H1 (cell line): Measurements from ENCODE around the gene MOB3B.

ENCODE experiments used
- BRCA1 ChIP-seq: IDR thresholded peaks from 2 replicates; pipeline ENCODE4 v1.6.1; 2012; ENCODE audit warnings: low read depth, low read length, improper control_type of control experiment
- CEBPB ChIP-seq: IDR thresholded peaks from 2 replicates; pipeline ENCODE4 v1.6.1; 2012; ENCODE audit warnings: low read depth, low read length
- CTCF ChIP-seq, 3 experiments: IDR thresholded peaks; 1 replicate in 2 of 3; 2 replicates in 1 of 3; pipeline versions ENCODE4 v1.5.1 to v1.6.1; 2011; ENCODE audit warnings: low read length in 3 of 3, mild to moderate bottlenecking in 3 of 3, inconsistent platforms in 2 of 3, low read depth in 1 of 3, moderate library complexity in 1 of 3; ENCODE audit not compliant: insufficient read depth in 1 of 3; ENCODE audit errors: control extremely low read depth in 1 of 3
- EP300 ChIP-seq, 2 experiments: IDR thresholded peaks; 1 replicate in 1 of 2; 2 replicates in 1 of 2; pipeline ENCODE4 v1.6.1; 2011 to 2012; ENCODE audit warnings: low read depth in 2 of 2, low read length in 2 of 2, mild to moderate bottlenecking in 2 of 2, borderline replicate concordance in 1 of 2, inconsistent platforms in 1 of 2, moderate library complexity in 1 of 2
- EZH2 ChIP-seq: fragments of 200-600 bp; sonication (generic); IDR thresholded peaks from 2 replicates; pipeline ENCODE4 v1.7.1; 2012; ENCODE audit warnings: low read depth, mild to moderate bottlenecking, moderate library complexity, low read length, inconsistent platforms; ENCODE audit not compliant: severe bottlenecking
- FOSL1 ChIP-seq: IDR thresholded peaks from 2 replicates; pipeline ENCODE4 v1.6.1; 2011; ENCODE audit warnings: mild to moderate bottlenecking, low read depth, low read length, moderate library complexity; ENCODE audit not compliant: insufficient read depth
- POLR2A ChIP-seq, 2 experiments: IDR thresholded peaks; 1 replicate in 1 of 2; 2 replicates in 1 of 2; pipeline ENCODE4 v1.6.1; 2011; ENCODE audit warnings: low read depth in 2 of 2, low read length in 2 of 2, mild to moderate bottlenecking in 2 of 2; ENCODE audit errors: control extremely low read depth in 1 of 2
- RNF2 ChIP-seq: fragments of 200-900, 300-1000 bp; sonication (generic); IDR thresholded peaks from 2 replicates; pipeline ENCODE4 v1.7.1; 2016; ENCODE audit warnings: borderline replicate concordance, low read depth, mild to moderate bottlenecking, antibody characterized with exemption, low read length; ENCODE audit not compliant: poor library complexity, severe bottlenecking; ENCODE audit errors: missing control alignments
- SIX5 ChIP-seq: IDR thresholded peaks from 2 replicates; pipeline ENCODE4 v1.6.1; 2011; ENCODE audit warnings: mild to moderate bottlenecking, low read depth, low read length
- SP1 ChIP-seq: IDR thresholded peaks from 2 replicates; pipeline ENCODE4 v1.6.1; 2011; ENCODE audit warnings: low read depth, low read length
- YY1 ChIP-seq: IDR thresholded peaks from 2 replicates; pipeline ENCODE4 v1.6.1; 2011; ENCODE audit warnings: low read depth, mild to moderate bottlenecking, low read length
- ZNF274 ChIP-seq: IDR thresholded peaks from 2 replicates; pipeline ENCODE4 v1.7.0; 2012; ENCODE audit warnings: low read length, borderline replicate concordance; ENCODE audit errors: extremely low read depth

GRCh38 chr9:27337833-27338526 is 191.6 kb downstream of the MOB3B start:
- TF ChIP-seq CTCF (IDR thresholded peaks at IDR 0.05; ENCODE audit: control extremely low read depth in 1 of 3, insufficient read depth in 1 of 3, low read depth in 1 of 3, low read length in 3 of 3) = no peak
- no peak for TF ChIP-seq POLR2A (IDR thresholded peaks at IDR 0.05; ENCODE audit: control extremely low read depth in 1 of 2, low read depth in 2 of 2, low read length in 2 of 2)
- no peak for TF ChIP-seq BRCA1
- TF ChIP-seq ZNF274 = no peak
- TF ChIP-seq RNF2 = no peak
- TF ChIP-seq SIX5 = no peak
- no peak for TF ChIP-seq EZH2
- TF ChIP-seq YY1 = no peak
- TF ChIP-seq FOSL1 = no peak
- TF ChIP-seq SP1 = no peak
- no peak for TF ChIP-seq CEBPB
- no peak for TF ChIP-seq EP300 (IDR thresholded peaks at IDR 0.05; ENCODE audit: borderline replicate concordance in 1 of 2, low read depth in 2 of 2, low read length in 2 of 2)
